H7 (cell line): ENCODE results near the gene CMIP. TPM values are rescaled to one million over a fixed set of nuclear protein-coding genes. Genes with fewer than 3 reads are reported as not detected.
"Not testable (repeated sequence)": the region's sequence is repeated elsewhere in the genome, so short reads cannot be mapped to it uniquely, and the experiment has no call there.

Experiments used
- DNase-seq: peaks from one replicate; pipeline ENCODE4 v3.0.0; 2012
- H3K27me3 ChIP-seq: 2 replicates; pipeline ENCODE4 v1.6.0; 2011; ENCODE audit warnings: mild to moderate bottlenecking, low read length; ENCODE audit not compliant: control insufficient read depth, insufficient read depth
- H3K36me3 ChIP-seq: replicated peaks from 2 replicates; pipeline ENCODE4 v1.5.1; 2011; ENCODE audit warnings: low read length; ENCODE audit not compliant: control insufficient read depth, insufficient read depth
- H3K4me3 ChIP-seq: 2 replicates; pipeline ENCODE4 v1.5.1; 2011; ENCODE audit warnings: low read depth, mild to moderate bottlenecking, control low read depth, low read length, moderate library complexity; ENCODE audit not compliant: insufficient read depth
- total RNA-seq: library from RNA; depleted of rRNA; stranded (reverse); fragments of >200 nt; shearing (Covaris generic); gene quantifications from 2 replicates; pipeline ENCODE4 v1.2.3, GENCODE V29; 2014

CMIP gene
- total RNA-seq, 1 experiment from 2014 or later: 13.1 TPM

DNA sequence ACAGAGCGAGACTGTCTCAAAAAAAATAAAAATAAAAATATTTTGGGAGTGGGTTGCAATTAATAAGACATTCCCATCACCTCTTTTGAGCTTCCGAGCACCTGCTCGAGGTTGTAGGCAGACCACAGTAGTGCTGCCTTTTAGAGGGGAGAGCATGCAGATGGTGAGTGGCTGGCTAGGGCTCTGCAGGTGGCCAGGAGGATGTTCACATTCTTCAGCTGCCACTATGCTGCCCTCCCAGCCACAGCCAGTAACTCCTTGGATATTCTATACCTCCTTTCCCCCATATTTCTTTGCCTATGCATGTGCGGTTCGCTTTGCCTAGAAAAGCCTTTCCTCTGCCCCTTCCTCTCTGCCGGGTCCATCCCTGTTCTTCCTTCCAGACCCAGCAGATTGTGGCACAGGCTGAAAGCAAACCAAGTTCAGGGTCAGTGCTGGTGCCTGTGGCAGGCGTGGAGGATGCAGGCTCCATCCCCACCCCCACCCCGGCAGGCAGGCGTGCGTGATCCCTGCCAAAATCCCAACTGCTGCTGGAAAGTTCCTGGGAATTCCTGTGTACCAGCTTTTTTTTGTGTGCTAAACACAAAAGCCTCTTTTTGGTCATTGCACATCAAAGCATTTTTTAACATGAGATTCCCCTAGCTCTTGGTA lies 33.8 kb upstream of the CMIP start:
- DNase-seq: peak; percentile 72
- H3K27me3 ChIP-seq: no peaks in the 10 kb centered on the region
- H3K36me3 ChIP-seq: no peaks in the 10 kb centered on the region
- H3K4me3 ChIP-seq: no peak overlapping the region

DNA sequence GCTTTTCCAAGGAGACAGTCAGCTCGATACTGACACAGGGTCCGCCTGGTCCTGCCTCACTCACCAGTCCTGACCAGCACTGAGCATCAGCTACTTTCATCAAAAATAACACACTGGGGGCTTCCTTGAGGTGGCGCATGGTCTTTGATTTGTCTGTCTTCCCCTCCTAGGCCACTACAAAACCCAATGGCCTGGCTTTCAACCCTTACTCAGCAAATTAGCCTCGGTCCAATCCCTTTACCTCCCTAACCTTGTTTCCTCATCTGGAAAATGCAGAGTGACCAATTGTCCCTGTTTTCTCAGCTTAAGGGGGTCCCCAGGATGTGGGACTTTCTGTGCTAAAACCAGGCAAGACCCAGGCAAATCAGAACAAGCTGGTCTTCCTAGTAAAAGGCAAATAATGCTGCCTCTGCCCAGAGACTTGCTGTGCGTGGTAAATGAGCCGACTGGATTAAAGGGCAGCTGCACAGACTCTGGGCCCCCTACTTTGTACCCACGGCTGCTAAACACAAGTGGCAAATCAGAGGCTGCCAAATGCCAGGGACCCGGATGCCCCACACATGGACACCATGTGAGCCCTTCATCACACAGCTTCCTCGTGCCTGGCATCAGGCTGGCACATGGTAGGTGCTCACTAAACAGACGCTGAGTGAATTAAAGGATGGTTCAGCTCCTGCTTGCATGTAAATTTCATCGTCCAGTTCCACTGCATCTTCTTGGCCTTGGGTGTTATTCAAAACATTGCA lies 31.2 kb upstream of the CMIP start:
- H3K36me3 ChIP-seq: no peaks in the 10 kb centered on the region
- no peak for DNase-seq
- H3K4me3 ChIP-seq: no peak overlapping the region
- H3K27me3 ChIP-seq: no peaks in the 10 kb centered on the region

DNA sequence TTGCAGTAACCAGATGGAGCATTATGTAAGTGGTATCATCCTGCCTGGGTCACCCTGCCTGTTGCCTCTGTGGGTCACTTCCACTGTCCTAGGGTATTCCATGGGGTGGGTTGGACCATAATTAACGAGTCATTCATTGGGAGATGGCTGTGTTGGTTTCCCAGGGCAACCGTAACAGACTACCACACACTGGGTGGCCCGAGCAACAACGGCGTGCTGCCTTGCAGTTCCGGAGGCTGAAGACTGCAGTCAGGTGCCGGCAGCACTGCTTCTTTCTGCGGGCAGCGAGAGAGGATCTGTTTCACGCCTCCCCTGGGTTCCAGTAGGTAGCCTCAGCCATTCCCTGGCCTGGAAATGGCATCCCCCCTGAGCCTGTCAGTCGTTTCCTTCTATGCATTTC lies 28.9 kb upstream of the CMIP start:
- H3K27me3 ChIP-seq: no peaks in the 10 kb centered on the region
- H3K36me3 ChIP-seq: no peaks in the 10 kb centered on the region
- peak; percentile 70 for DNase-seq
- H3K4me3 ChIP-seq: no peak overlapping the region

DNA sequence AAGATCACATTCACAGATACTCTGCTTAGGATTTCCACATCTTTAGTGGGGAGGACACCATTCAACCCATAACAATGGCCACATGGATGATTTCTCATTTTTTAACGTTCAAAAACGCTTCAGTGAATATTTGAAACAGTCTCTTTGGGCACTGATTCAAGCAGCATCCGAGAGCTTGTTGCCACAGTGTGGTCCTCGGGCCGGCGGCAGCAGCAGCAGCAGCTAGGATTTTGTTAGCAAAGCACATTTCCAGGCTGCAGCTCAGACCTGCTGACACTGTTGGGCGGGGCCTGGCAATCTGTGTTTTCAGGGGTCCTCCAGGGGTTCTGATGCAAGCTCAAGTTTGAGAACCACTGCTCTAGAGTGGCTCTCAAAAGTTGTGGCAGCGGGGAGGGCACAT lies 27.9 kb upstream of the CMIP start:
- H3K27me3 ChIP-seq: no peaks in the 10 kb centered on the region
- no peak for DNase-seq
- H3K36me3 ChIP-seq: no peaks in the 10 kb centered on the region
- no peak overlapping the region for H3K4me3 ChIP-seq

DNA sequence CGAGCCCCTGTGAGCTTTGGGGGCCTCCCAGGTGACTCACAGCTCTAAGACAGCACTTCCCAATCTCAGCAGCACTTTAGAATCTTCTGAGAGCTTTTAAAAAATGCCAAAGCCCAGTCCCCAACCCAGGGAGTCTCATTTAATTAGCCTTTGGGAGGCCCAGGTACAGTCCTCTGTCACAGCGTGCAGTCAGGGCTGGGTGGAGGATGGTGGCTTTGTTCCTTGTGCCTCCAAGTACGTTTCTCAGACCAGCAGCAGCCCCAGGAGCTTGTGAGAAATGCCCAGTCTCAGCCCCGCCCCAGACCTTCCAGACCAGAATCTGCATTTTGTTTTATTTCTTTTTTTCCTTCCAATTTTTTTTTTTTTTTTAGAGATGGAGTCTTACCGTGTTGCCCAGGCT lies 27.4 kb upstream of the CMIP start:
- Histone ChIP-seq H3K36me3 (no peaks in the 10 kb centered on the region), H3K4me3 (no peak overlapping the region), H3K27me3 (no peaks in the 10 kb centered on the region)
- no peak for DNase-seq

DNA sequence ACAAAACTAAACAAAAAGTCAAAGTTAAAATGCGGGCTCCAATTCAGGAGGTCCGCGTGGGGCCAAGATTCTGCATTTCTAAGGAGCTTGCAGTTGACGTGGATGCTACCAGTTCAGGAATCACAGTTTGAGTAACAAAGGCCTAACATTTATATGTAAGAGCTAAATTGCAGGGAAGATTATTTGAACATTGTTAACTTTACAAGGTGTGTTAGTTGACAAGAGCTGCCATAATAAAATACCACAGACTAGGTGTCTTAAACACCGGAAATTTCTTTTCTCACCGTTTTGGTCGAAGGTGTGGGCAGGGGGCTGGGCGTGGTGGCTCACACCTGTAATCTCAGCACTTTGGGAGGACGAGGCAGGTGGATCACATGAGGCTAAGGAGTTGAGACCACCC lies 24.8 kb upstream of the CMIP start:
- no peak overlapping the region for H3K4me3 ChIP-seq
- no peak for DNase-seq
- no peaks in the 10 kb centered on the region for H3K27me3 ChIP-seq
- no peaks in the 10 kb centered on the region for H3K36me3 ChIP-seq

DNA sequence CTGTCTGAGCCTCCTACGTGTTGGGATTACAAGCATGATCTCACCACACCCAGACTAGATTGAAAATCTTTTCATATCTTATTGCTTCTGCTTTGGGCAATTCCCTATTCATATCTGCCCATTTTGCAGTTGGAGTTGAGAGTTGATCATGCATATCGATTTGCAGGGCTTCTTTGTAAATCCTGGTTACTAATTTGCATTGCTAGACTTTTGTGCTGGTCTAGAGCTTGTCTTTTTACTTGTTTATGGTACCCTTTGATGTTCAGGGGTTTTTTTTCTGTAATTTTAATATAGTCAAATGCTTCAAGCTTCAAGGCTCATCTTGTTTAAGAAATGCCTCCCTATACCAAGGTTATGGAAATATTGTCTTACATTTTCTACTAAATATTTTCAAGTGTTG lies 23.5 kb upstream of the CMIP start:
- Histone ChIP-seq H3K27me3 (no peaks in the 10 kb centered on the region), H3K4me3 (no peak overlapping the region), H3K36me3 (no peaks in the 10 kb centered on the region)
- DNase-seq: no peak

DNA sequence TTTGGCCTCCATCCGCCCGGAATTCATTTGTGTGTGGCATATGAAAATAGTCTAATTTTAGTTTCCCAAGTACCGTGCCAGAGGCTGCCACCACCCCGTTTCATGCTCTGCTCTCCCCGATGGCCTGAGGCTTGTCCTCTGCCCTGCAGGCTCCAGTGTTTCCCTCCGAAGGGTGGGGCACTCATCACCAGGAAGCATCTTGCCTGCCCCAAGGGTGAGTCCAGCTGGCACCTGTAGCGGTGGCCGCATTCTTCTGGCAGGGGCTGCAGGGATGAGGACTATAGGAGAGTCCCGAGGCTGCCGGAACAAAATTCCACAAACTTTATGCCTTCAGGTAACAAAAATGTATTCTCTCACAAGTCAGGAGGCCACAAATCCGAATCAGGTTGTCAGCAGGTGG lies 23.1 kb upstream of the CMIP start:
- no peak for DNase-seq
- Histone ChIP-seq H3K27me3 (no peaks in the 10 kb centered on the region), H3K36me3 (no peaks in the 10 kb centered on the region), H3K4me3 (no peak overlapping the region)

DNA sequence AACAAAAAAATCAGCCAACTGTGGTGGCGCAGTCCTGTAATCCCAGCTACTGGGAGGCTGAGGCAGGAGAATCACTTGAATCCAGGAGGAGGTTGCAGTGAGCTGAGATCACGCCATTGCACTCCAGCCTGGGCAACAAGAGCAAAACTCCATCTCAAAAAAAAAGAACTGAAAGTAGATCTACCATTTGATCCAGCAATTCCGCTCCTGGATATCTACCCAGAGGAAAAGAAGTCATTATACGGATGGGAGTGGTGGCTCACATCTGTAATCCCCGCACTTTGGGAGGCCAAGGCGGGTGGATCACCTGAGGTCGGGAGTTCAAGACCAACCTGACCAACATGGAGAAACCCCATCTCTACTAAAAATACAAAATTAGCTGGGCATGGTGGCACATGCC lies 22.5 kb upstream of the CMIP start:
- not testable (repeated sequence) for H3K27me3 ChIP-seq, H3K36me3 ChIP-seq, H3K4me3 ChIP-seq, DNase-seq

DNA sequence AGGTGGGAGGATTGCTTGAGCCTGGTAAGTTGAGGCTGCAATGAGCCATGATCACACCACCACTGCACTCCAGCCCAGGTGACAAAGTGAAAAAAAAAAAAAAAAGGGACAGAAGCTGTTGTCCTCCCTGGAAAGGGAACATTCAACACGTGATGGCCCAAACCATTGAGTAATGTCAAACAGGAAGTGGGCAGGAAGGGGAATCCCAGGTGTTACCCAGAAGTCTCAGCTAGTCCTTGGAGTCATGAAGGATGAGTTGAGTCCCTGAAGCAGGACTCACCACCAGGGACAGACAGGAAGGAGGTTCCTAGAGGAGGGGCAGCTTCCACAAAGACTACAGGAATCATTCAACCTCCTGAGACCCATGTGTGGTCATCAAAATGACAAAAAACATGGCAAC lies 19.8 kb upstream of the CMIP start:
- no peak for DNase-seq
- H3K4me3 ChIP-seq: no peak overlapping the region

DNA sequence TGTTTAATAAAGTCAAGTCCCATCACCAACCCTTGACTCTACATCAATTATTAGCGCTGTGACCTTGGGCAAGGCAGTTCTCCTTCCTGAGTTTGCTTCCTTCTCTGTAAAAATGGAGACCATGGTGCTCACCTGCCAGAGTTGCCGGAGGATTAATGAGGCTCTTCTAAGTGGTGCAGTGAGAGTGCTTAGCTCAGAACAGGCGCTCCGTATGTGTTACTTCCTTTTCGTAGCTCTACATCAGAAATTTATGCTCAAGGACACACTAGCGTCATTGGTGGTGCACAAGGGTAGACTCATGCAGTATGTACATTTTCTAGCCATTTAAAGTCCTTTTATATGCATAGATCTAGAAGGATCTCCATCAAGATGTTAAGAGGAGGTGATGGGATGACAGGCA lies 17.4 kb upstream of the CMIP start:
- Histone ChIP-seq H3K36me3 (no peaks in the 10 kb centered on the region), H3K4me3 (no peak overlapping the region), H3K27me3 (no peaks in the 10 kb centered on the region)
- no peak for DNase-seq

More for the DNA sequence above, 19.8 kb upstream of the CMIP start:
- Histone ChIP-seq H3K27me3 (no peaks in the 10 kb centered on the region), H3K36me3 (no peaks in the 10 kb centered on the region)

DNA sequence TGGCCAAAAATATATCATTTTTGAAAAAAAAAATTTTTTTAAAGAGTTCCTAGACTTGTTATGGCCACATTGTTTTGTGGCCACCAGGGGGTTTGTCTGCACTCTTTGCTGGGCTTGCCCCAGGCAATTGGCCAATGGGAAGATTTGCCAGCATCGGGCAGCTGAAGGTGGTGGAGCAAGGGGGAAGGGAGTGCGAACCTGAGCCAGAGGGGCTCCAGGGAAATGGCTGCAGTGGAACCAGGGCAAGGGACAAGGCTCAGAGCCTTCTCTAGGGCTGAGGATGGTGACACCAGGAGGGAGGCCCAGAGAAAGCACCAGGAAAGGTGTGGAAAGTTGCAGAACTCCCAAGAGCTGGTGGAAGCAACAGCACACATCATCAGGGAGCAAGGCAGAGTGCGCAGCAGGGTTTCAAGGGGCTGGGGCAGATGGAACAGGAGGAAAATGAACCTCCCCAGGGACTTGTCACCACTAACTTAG lies 15.5 kb upstream of the CMIP start:
- no peaks in the 10 kb centered on the region for H3K27me3 ChIP-seq
- no peaks in the 10 kb centered on the region for H3K36me3 ChIP-seq
- peak; percentile 88 for DNase-seq
- H3K4me3 ChIP-seq: no peak overlapping the region

DNA sequence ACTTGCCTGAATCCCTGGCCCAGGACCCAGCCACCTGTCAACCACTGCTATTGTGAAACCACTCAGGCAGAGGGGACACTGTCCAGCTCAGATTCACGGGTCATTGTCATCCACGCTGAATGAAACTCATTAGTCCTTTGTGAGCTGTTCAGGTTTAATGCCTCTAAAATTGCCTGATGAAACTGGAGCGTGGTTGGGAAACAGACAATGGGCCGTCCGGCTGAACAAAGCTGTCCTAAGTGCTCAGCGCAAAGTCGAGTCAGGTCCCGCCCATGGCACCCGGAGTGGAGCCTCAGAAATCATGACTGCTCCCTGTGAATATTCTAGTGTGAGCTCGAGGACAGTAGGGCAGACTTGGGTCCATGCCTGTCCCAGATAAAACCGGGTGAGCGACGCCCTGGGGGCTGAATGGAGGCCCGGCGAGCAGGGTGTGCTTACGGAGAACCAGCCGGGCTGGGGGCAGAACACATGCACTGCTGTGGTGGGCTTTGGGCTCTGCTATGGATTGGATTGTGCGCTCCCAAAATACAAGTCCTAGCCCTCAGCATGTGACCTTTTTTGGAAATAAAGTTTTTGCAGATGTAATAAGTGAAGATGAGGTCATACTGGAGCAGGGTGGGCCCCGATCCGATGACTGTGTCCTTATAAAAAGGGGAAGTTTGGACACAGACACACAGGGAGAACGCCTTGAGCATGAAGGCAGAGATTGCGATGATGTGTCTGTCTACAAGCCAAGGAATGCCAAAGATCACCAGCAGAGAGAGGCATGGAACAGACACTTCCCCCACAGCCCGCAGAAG lies 12.9 kb upstream of the CMIP start:
- no peak overlapping the region for H3K4me3 ChIP-seq
- H3K36me3 ChIP-seq: no peaks in the 10 kb centered on the region
- H3K27me3 ChIP-seq: no peaks in the 10 kb centered on the region
- no peak for DNase-seq

DNA sequence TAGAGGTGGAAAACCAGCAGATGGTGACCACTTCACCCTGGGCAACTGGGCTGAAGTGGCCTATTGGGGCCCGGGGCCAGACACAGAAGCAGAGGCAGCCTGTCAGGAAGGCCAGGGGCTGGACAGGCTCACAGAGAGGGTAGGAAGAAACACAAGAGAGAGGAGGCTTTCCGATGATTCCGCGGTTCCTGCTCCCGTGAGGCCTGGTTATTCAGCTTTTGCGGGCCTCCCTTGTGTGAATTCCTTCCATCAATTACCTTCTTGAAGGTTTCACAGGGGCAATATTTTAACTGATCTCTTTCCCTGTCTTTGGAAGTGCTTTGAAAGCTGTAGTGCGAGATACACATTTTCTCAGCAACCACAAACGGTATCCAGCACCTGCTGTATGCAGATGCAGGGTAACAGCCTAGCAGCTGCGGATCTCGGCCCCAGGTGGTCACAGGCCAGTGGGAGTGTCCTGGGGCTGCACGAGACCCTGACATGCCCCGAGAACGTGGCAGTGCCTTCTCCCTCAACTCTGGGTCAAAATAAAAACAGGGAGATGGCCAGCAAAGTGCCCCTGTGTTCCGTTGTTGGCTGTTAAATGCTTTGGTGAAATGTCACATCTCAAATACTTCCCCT lies 11.6 kb upstream of the CMIP start:
- Histone ChIP-seq H3K36me3 (no peaks in the 10 kb centered on the region), H3K27me3 (no peaks in the 10 kb centered on the region), H3K4me3 (no peak overlapping the region)
- DNase-seq: peak; percentile 74
